GM23248 (cell line): Measurements from ENCODE around the gene WDR7. TPM values are rescaled to one million over a fixed set of nuclear protein-coding genes. Genes with fewer than 3 reads are reported as not detected.

Source experiments
- DNase-seq: peaks from one replicate; pipeline ENCODE4 v3.0.0-alpha.2; 2015
- H2AFZ ChIP-seq: fragments of 200-600 bp; sonication (generic); 2 replicates; pipeline ENCODE4 v1.6.1; 2016; ENCODE audit warnings: antibody characterized with exemption
- H3F3A ChIP-seq: fragments of 200-600 bp; sonication (generic); 2 replicates; pipeline ENCODE4 v1.6.1; 2016; ENCODE audit warnings: mild to moderate bottlenecking, antibody characterized with exemption, mixed run types; ENCODE audit not compliant: insufficient read depth
- H3K27ac ChIP-seq: fragments of 200-600 bp; sonication (generic); 2 replicates; pipeline ENCODE4 v1.5.1; 2016; ENCODE audit warnings: mild to moderate bottlenecking
- H3K27me3 ChIP-seq: fragments of 200-600 bp; sonication (generic); replicated peaks from 2 replicates; pipeline ENCODE4 v1.6.1; 2016; ENCODE audit warnings: mild to moderate bottlenecking; ENCODE audit not compliant: insufficient read depth
- H3K36me3 ChIP-seq: fragments of 200-600 bp; sonication (generic); 2 replicates; pipeline ENCODE4 v1.6.1; 2016; ENCODE audit warnings: low read depth, mild to moderate bottlenecking
- H3K4me1 ChIP-seq: fragments of 200-600 bp; sonication (generic); 2 replicates; pipeline ENCODE4 v1.6.1; 2016; ENCODE audit warnings: mild to moderate bottlenecking; ENCODE audit not compliant: insufficient read depth
- H3K4me2 ChIP-seq: fragments of 200-600 bp; sonication (generic); one replicate; pipeline ENCODE4 v1.6.1; 2016; ENCODE audit warnings: mild to moderate bottlenecking; ENCODE audit not compliant: unreplicated experiment
- H3K4me3 ChIP-seq: fragments of 200-600 bp; sonication (generic); 2 replicates; pipeline ENCODE4 v1.5.1; 2016; ENCODE audit warnings: mild to moderate bottlenecking
- H3K79me2 ChIP-seq: fragments of 200-600 bp; sonication (generic); 2 replicates; pipeline ENCODE4 v1.6.1; 2016; ENCODE audit warnings: mild to moderate bottlenecking; ENCODE audit not compliant: insufficient read depth
- H3K9ac ChIP-seq: fragments of 200-600 bp; sonication (generic); 2 replicates; pipeline ENCODE4 v1.6.1; 2016; ENCODE audit warnings: mild to moderate bottlenecking
- H3K9me2 ChIP-seq: fragments of 200-600 bp; sonication (generic); 2 replicates; pipeline ENCODE4 v1.6.1; 2016; ENCODE audit warnings: mixed run types, mild to moderate bottlenecking, moderate library complexity; ENCODE audit not compliant: insufficient read depth
- H3K9me3 ChIP-seq: fragments of 200-600 bp; sonication (generic); one replicate; pipeline ENCODE4 v1.6.1; 2017; ENCODE audit warnings: low read depth
- H4K20me1 ChIP-seq: fragments of 200-600 bp; sonication (generic); 2 replicates; pipeline ENCODE4 v1.6.0; 2016; ENCODE audit not compliant: insufficient read depth
- EZH2 ChIP-seq: fragments of 200-600 bp; sonication (generic); IDR thresholded peaks from 2 replicates; pipeline ENCODE4 v1.6.1; 2018; ENCODE audit warnings: antibody characterized with exemption, mild to moderate bottlenecking; ENCODE audit not compliant: insufficient read depth, poor library complexity, severe bottlenecking
- EZH2phosphoT487 ChIP-seq: fragments of 200-600 bp; sonication (generic); IDR thresholded peaks from 2 replicates; pipeline ENCODE4 v1.6.1; 2018; ENCODE audit warnings: antibody characterized with exemption, moderate library complexity, mild to moderate bottlenecking, low read depth; ENCODE audit not compliant: insufficient read depth
- WGBS, 2 experiments: methylation state at CpG; one replicate each; pipeline ENCODE4 v1.1.6; 2015 to 2017; ENCODE audit warnings: low lambda C conversion rate in 2 of 2, low coverage in 1 of 2; ENCODE audit errors: missing lambda C conversion rate in 2 of 2; 5-methylcytosine and 5-hydroxymethylcytosine counted together
- in situ Hi-C: fragments of 300-500 bp; cut with MboI; formaldehyde crosslinking; loops from 2 replicates; pipeline ENCODE4 v1.15.0; 2020
- polyA plus RNA-seq: library from polyadenylated mRNA; unstranded; fragments of >200 nt; fragmentation: Nextera tagmentation; extraction: Ambion mirVana; gene quantifications from 2 replicates; pipeline ENCODE4 v1.2.1, GENCODE V29; 2016
- small RNA-seq: library from RNA; depleted of rRNA; stranded (forward); fragments of <200 nt; gene quantifications from one replicate; pipeline ENCODE3, GENCODE V24; 2014; ENCODE audit warnings: low read depth, low replicate concordance
- total RNA-seq: library from RNA; depleted of rRNA; stranded (reverse); fragments of >200 nt; shearing (Covaris generic); gene quantifications from 2 replicates; pipeline ENCODE4 v1.2.3, GENCODE V29; 2014; rRNA removed

The WDR7 gene
- total and polyA plus RNA-seq, 2 experiments from 2014 or later: 6.7 to 8.3 TPM

- H3K4me1 ChIP-seq: no peaks in the 10 kb centered on the region
- H3K9me2 ChIP-seq: no peaks in the 10 kb centered on the region
- no peak overlapping the region for H2AFZ ChIP-seq
- H3K9me3 ChIP-seq: no peaks in the 10 kb centered on the region
- TF ChIP-seq EZH2phosphoT487 (no peak), EZH2 (no peak)
- H3K36me3 ChIP-seq: no peaks in the 10 kb centered on the region
- DNase-seq: no peak
- 18 to 24% methylated on average over 1 of the region's 1 CpG for WGBS, 2 experiments
- H4K20me1 ChIP-seq: no peaks in the 10 kb centered on the region
- no peak overlapping the region for H3K27ac ChIP-seq
- no peak overlapping the region for H3K9ac ChIP-seq
- H3K79me2 ChIP-seq: no peaks in the 10 kb centered on the region
- in situ Hi-C loops: no loop called here
- no peak overlapping the region for H3K4me2 ChIP-seq
- no peak overlapping the region for H3K4me3 ChIP-seq
- H3F3A ChIP-seq: no peaks in the 10 kb centered on the region
- no peaks in the 10 kb centered on the region; the same call in 1 of the 2 replicates for H3K27me3 ChIP-seq
These were observed 435.0 kb downstream of the WDR7 start for GRCh38 chr18:57086163-57086562.

Small RNA genes lying within 50 kb of the gene (small RNA-seq; reads per million reads assigned to genes)
- gene RF00012 (not detected), gene RF00019 (not detected)

Other genes with a start within 250 kb of the WDR7 start
- 50.0 and 71.6 TPM in 2 replicates for gene TXNL1, start 12.8 kb upstream of the WDR7 start, total RNA-seq
- gene TXNL1, start 12.8 kb upstream of the WDR7 start, polyA plus RNA-seq: 101 and 109 TPM in 2 replicates